ENCODE results near the gene EMILIN3.

GRCh38 chr20:41408156-41408794 is 41.7 kb upstream of the EMILIN3 start:
- TF ChIP-seq ELF4 (IDR thresholded peaks at IDR 0.05) (no peak), SP1 (IDR thresholded peaks at IDR 0.05) (no peak)

All from HEK293T (cell line).